Effector memory CD4-positive, alpha-beta T cell (primary cell): ENCODE data around the gene ADAMTS19.
A peak's percentile ranks its signal among the peaks of the same experiment; 100 is the strongest.

ENCODE experiments used
- DNase-seq, 3 donors: peaks; one replicate each; pipeline ENCODE4 v3.0.0-alpha.2; 2020
- H3K27ac ChIP-seq: 2 replicates; pipeline ENCODE4 v1.7.0; 2013; ENCODE audit warnings: mild to moderate bottlenecking, low read length, moderate library complexity; ENCODE audit not compliant: insufficient read depth, poor library complexity, severe bottlenecking
- H3K27me3 ChIP-seq: replicated peaks from 2 replicates; pipeline ENCODE4 v1.7.0; 2013; ENCODE audit warnings: mild to moderate bottlenecking, low read length; ENCODE audit not compliant: insufficient read depth, control insufficient read depth, poor library complexity, severe bottlenecking
- H3K36me3 ChIP-seq: 2 replicates; pipeline ENCODE4 v1.7.0; 2013; ENCODE audit warnings: mild to moderate bottlenecking, low read length, moderate library complexity; ENCODE audit not compliant: control insufficient read depth, insufficient read depth
- H3K4me1 ChIP-seq: 2 replicates; pipeline ENCODE4 v1.7.0; 2013; ENCODE audit warnings: low read length, mild to moderate bottlenecking; ENCODE audit not compliant: control insufficient read depth, insufficient read depth, poor library complexity, severe bottlenecking
- H3K4me3 ChIP-seq: 2 replicates; pipeline ENCODE4 v1.7.0; 2013; ENCODE audit warnings: low read length, low read depth, mild to moderate bottlenecking; ENCODE audit not compliant: insufficient read depth, poor library complexity, severe bottlenecking
- H3K9me3 ChIP-seq: 2 replicates; pipeline ENCODE4 v1.7.0; 2013; ENCODE audit warnings: mild to moderate bottlenecking, low read length, moderate library complexity; ENCODE audit not compliant: control insufficient read depth

ADAMTS19 gene

GRCh38 chr5:129768735-129769134 is 308.6 kb downstream of the ADAMTS19 start:
- no peak overlapping the region for H3K27ac ChIP-seq

DNA sequence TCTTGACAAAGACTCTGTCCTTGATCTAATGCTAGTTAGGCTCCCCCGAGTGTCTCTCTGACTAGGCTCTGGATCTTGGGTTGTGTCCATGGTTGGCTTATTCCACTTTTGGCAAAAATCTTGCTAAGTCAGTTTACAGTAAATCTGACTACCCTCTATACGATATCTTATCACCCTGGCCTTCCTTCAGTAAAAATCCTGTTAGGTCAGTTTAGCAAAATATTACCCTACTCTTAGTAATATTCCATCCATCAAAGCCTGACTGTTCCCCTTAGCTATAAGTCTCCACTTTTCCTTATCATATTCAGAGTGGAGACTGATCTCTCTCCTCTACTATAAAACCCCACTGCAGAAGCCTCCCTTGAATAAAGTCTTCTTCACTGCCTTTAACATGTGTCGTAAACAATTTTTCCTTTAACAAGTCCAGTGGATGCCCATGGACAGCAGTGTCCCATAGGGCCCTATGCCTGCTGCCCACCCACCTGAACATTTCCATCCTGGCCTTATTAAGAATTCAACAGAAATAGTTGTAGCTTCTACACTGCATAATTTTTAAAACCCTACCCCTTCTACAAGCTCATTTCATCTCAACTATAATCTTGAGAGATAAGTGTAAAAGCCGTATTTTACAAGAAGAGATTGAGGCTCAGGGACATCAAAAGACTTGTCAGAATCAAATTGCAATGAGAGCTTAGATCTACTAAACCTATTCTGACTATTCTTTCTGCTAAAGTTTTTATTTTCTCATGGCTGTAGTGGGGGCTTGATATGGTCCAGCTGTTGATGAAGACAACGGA is 310.1 kb downstream of the ADAMTS19 start:
- no peaks in the 10 kb centered on the region for H3K4me1 ChIP-seq
- no peaks in the 10 kb centered on the region for H3K36me3 ChIP-seq
- DNase-seq: no peak
- no peaks in the 10 kb centered on the region for H3K27me3 ChIP-seq
- no peaks in the 10 kb centered on the region for H3K9me3 ChIP-seq
- no peak overlapping the region for H3K4me3 ChIP-seq
- no peak overlapping the region for H3K27ac ChIP-seq

More at GRCh38 chr5:129768735-129769134, 308.6 kb downstream of the ADAMTS19 start:
- no peaks in the 10 kb centered on the region for H3K9me3 ChIP-seq
- no peaks in the 10 kb centered on the region for H3K27me3 ChIP-seq
- H3K4me3 ChIP-seq: no peak overlapping the region
- DNase-seq: no peak
- H3K36me3 ChIP-seq: no peaks in the 10 kb centered on the region
- no peaks in the 10 kb centered on the region for H3K4me1 ChIP-seq

DNA sequence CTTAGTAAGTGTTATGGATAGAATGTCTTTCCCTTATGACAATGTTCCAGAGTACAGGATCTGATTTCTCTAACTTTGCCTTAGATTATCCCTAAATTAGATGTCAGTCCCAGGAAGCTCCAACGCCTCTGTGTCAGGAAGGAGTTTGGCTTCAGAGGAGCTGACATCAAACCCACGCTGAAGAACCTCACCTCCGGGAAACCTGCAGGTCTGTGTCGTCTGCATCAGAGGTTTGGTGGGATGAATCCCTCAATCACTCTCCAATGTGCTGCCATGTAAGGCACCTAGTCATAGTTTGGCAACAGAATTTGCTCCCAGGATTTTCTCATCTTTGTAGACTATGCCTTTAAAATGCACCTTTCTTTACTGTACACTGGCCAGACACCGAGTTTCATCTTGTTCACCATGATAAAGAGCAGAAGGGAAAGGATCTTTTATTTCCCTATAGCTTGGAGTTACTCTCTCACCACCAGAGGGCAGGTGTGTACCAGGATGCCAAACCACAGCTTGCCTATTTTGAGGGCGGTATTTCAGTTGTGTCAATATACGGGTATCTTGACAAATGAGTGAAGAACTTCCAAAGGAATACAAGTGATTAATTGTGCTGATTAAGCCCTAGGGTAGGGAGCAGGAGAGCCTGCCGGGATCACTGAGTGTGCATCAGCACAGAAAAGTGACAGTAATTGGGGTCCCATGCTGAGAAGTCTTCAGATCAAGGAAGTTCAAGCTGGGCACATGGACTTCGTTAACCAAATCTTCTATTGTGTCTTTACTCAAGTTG is 311.1 kb downstream of the ADAMTS19 start:
- H3K27me3 ChIP-seq: no peaks in the 10 kb centered on the region
- no peaks in the 10 kb centered on the region for H3K4me1 ChIP-seq
- no peak overlapping the region for H3K27ac ChIP-seq
- no peaks in the 10 kb centered on the region for H3K9me3 ChIP-seq
- no peak overlapping the region for H3K4me3 ChIP-seq
- peak in 1 of 3 donors; percentile 12 for DNase-seq
- H3K36me3 ChIP-seq: no peaks in the 10 kb centered on the region

DNA sequence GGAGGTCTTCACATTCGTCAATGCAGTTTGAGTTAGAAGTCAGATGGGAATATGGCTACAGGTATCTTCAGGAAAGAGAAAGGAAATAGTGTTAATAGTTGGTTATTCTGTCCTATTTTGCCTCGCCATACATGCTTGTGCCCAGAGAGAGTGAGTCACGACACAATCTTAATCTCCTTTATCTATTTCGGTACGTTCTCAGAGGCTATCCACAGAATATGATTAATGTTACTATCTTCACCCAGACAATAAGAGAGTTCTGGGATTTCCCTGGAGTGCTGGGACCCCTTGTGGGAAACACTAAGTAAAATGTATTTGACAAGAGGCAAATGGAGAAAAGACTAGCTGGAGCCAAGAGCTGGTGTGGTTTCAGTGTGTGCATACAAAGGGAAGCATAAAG is 313.3 kb downstream of the ADAMTS19 start:
- Histone ChIP-seq H3K36me3 (no peaks in the 10 kb centered on the region), H3K4me1 (no peaks in the 10 kb centered on the region), H3K9me3 (no peaks in the 10 kb centered on the region), H3K27me3 (no peaks in the 10 kb centered on the region), H3K27ac (no peak overlapping the region), H3K4me3 (no peak overlapping the region)
- no peak for DNase-seq

DNA sequence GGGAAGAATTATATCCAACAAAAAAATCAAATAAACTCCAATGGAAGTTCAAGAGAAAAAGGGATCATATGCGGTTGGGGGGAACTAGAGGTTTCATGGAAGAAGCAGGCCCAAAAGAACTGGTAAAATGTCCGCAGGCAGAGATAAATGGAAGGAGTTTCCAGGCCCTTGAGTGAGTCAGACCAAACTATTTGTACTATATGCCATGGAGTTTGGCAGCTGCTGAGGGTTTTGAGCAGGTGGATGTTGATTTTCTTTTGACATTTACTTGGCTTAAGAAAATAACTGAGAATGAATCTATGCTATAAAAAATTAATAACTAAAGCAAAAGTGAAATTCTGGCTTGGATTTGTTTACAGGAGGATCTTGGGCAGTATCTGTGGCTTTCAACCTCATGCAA is 321.5 kb downstream of the ADAMTS19 start:
- DNase-seq: no peak
- Histone ChIP-seq H3K27ac (no peak overlapping the region), H3K4me3 (no peak overlapping the region), H3K4me1 (no peaks in the 10 kb centered on the region), H3K9me3 (no peaks in the 10 kb centered on the region), H3K27me3 (no peaks in the 10 kb centered on the region), H3K36me3 (no peaks in the 10 kb centered on the region)
